ENCODE data around the gene TUBA1A.
A peak's percentile ranks its signal among the peaks of the same experiment; 100 is the strongest.
"Not testable (repeated sequence)": the region's sequence is repeated elsewhere in the genome, so short reads cannot be mapped to it uniquely, and the experiment has no call there.

TUBA1A gene

DNA sequence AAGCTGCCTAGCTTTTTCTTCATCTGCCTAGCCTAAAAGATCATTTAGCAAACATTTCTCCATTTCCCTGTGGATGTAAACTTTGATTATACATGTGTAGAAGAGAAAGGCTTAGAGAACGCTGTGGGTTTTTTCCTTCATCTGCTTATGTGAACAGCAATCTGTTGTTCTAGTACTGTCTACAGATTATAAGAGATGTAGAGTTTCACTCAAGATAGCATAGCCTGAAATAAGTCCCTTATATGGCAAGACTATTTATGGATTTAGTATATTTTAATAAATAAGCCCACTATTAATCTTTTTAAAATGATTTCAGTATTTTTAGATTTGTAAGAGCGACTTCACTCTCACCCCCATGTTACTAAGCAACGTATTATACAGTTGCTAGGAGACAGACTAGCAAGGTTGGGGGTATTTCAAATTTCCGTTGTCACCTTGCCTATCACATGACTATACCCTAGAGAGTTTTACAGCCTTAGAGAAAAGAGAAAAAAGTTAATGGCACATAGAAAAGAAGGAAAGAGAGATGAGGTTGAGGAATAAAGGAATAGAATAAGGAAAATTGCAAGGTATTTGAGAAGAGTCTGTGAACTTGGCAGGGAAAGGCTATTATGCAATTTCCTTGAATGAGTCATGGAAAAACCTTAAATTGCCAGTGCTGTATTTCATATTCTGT is 12.2 kb upstream of the TUBA1A start:
- peak; percentile 87 for DNase-seq

DNA sequence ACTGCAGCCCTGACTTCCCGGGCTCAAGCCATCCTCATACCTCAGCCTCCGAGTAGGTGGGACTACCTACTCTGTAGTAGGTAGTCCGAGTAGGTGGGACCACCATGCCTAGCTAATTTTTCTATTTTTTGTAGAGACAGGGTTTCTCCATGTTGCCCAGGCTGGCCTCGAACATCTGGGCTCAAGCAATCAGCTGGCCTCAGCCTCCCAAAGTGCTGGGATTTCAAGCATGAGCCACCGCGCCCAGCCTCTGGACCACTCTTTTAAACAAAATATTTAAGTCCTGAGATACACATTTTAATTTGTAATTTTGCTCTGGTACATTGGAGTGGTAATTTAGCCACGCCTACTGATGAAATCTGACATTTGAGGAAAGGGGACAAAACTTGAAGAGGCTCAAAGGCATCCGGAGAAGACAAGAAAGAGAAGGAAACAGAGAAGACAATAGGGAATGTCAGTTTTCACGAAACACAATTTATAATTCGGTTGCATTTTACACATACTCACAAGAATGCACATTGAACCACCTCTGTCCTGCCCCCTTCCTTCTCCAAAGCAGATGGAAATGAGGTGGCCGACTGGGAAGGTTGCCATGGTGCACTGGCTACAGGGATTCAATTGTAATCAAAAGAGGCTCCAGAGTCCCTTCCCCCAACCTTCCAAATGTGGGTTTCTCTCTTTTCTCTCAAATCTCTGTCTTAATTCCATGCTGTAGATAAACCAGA is 9.7 kb upstream of the TUBA1A start:
- DNase-seq: peak; percentile 31

- DNase-seq: no peak
These were observed 8.4 kb upstream of the TUBA1A start for GRCh38 chr12:49197256-49197655.

DNA sequence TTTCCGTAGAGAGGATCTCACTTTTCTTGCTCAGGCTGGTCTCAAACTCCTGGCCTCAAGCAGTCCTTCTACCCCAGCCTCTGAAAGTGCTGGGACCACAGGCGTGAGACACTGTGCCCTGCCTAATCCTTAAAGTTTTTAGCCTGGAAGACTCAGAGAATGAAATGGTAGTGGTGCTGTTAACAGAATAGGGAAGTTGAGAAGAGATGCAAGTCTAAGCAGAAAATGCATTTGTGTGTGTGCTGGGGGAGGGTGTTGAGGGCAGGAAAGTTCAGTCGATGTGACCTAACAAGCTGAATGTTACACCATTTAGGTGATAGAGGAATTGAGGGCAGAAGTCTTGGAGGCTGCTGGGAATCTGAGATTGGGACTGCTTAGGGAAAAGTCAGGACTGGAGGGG is 6.9 kb upstream of the TUBA1A start:
- DNase-seq: no peak

DNA sequence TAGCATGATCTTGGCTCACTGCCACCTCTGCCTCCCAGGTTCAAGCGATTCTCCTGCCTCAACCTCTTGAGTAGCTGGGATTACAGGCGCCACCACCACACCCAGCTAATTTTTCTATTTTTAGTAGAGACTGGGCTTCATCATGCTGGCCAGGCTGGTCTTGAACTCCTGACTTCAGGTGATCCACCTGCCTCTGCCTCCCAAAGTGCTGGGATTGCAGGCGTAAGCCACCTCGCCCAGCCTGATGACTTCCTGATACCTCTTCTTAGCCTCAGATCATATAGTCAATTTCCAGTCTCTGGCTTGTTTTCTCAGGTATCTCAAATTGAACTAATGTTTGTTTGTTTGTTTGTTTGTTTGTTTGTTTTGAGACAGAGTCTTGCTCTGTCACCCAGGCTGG is 4.9 kb upstream of the TUBA1A start:
- DNase-seq: not testable (repeated sequence)

DNA sequence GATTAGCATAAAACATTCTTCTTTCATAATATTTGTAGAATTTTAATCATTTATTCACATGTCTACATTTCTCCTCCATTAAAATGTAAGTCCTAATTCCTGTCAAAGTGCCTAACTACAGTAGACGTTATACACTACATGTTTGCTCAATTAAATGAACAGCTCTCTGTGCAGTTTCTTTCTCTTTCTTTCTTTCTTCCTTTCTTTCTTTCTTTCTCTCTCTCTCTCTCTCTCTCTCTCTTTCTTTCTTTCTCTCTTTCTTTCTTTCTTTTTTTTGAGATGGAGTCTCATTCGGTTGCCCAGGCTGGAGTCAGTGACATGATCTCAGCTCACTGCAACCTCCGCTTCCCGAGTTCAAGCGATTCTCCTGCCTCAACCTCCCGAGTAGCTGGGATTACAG is 2.6 kb upstream of the TUBA1A start:
- not testable (repeated sequence) for DNase-seq

- DNase-seq: peak; percentile 12
These were observed 2.1 kb upstream of the TUBA1A start for GRCh38 chr12:49190974-49191373.

DNA sequence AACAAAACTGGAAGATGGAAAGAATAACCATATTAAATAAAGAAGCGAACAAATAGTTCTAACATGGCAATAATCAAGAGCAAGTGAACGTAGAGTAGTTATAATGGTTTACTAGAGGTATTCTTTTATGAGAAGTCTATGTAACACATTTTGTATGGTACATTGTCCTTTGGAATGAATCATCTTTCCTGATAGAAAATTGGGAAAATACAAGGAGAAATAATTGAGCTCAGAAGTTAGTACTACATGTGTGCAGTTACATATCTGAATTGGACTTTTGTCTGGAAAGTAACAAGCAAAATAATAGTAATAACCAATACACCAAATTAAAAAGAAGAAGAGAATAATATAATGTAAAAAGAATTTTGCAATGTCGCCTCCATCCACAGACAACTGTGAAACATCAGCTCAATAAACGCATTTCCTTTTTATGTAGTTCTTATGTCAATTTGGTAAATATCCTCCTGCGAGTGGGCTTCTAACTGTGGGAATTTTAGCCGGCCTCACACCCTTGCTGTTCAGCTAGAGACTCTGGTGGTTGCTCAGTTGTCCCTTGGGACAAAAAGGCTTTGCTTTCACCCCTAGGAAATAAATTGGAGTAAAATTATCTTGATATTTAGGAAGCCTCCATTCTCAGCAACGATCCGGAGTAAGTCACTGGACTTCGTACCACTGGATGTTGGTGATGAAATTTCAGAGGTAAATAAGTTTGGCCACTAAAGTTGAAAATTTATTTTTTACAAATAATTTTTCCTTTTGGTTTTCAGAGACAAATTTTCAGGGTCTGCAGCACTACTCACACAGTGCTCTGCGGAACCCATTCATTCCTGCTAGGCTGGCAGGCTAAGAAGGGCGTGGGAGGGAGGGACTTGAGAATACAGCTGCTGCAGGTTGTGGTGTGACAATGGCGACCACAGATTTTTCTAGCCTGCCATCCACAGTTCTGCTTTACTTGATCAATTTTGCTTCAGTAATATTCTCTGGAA is 1.1 kb upstream of the TUBA1A start:
- DNase-seq: peak; percentile 64

GRCh38 chr12:49188201-49188915 is 522 bp downstream of the TUBA1A start:
- DNase-seq: peak; percentile 28

DNA sequence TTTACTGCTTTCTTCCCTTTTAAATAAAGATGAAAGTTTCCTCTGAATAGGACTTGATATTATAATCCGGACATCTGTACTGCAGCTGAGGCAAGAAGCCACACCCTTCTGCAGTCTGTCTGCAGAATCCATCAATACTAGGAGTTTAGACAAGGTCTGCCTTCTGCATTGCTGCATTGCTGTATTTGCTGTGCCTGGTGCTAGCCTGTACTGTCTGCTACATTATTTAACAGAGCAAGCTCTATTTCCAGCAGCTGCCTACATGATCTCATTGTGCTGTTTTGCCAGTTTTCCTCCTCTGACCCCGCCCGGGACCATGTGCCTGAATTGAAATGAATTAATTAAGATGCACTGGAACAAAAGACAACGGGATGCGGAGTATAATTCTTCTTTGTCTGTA is 1.7 kb downstream of the TUBA1A start:
- DNase-seq: peak; percentile 42

DNA sequence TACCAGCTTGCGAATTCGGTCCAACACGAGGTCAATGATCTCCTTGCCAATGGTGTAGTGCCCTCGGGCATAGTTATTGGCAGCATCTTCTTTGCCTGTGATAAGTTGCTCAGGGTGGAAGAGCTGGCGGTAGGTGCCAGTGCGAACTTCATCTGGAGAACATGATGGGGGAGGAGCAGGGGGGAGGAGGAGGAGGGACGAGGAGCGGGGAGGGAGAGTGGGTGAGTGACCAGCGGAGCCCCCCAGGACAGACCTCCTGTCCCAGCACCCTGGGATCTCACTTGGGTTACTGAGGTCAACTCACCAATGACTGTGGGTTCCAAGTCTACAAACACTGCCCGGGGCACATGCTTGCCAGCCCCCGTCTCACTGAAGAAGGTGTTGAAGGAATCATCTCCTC is 2.6 kb downstream of the TUBA1A start:
- not testable (repeated sequence) for DNase-seq

DNA sequence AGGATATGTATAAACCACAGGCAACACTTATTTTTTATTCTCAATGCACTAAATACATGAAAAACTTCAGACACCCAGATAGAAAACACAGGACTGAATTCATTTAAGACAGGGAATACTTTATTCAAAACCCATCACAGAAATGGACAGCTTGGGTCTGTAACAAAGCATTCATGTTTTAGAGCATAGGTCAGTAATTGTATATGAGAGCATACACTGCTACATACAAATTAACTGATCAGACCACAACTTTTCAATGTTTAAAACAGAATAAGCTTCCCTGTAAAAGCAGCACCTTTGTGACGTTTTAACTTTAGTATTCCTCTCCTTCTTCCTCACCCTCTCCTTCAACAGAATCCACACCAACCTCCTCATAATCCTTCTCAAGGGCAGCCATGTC is 4.2 kb downstream of the TUBA1A start:
- not testable (repeated sequence) for DNase-seq

GRCh38 chr12:49183214-49183950 is 5.5 kb downstream of the TUBA1A start:
- not testable (repeated sequence) for DNase-seq

- DNase-seq: no peak
These were observed 14.7 kb downstream of the TUBA1A start for GRCh38 chr12:49174218-49174617.

GRCh38 chr12:49170924-49171323 is 18.0 kb downstream of the TUBA1A start:
- no peak for DNase-seq

DNA sequence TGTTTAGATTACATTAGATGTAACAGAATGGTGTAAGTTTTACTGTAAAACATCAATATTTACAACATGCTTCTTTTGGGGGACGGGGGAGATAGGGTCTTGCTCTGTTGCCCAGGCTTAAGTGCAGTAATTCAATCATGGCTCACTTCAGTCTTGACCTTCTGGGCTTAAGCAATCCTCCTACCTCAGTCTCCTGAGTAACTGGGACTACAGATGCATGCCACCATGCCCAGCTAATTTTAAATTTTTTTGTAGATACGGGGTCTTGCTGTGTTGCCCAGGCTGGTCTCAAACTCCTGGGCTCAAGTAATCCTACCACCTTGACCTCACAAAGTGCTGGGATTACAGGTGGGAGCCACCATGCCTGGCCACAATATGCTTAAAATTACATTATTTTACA is 23.8 kb downstream of the TUBA1A start:
- no peak for DNase-seq

GRCh38 chr12:49161901-49162300 is 27.0 kb downstream of the TUBA1A start:
- not testable (repeated sequence) for DNase-seq

DNA sequence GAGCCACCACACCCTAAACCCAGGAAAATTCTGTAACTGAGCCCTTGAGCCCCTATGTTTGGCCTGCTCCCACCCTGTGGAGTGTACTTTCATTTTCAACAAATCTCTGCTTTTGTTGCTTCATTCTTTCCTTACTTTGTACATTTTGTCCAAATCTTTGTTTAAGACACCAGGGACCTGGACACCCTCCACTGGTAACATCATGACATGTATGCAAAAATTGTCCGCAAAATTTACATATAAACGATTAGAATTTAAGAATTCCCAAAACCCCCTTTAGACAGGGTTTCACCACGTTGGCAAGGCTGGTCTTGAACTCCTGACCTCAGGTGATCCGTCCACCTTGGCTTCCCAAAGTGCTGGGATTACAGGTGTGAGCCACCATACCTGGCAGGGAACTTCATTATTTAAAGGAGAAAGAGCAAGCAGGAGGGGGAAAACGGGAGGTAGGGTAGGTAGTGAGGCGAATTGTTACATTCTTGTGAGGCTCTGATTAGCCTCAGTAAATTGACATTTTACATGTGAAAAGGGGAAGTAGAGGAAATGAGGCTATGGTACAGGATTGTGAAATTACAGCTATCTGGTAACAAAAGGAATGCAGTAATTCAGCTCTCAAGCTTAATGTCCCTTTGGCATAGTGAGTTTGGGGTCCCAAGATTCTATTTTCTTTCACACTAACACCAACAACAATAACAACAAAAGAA is 27.6 kb downstream of the TUBA1A start:
- DNase-seq: no peak

- DNase-seq: no peak
These were observed 28.5 kb downstream of the TUBA1A start for GRCh38 chr12:49160399-49160798.

- DNase-seq: no peak
These were observed 34.7 kb downstream of the TUBA1A start for GRCh38 chr12:49154221-49154620.

DNA sequence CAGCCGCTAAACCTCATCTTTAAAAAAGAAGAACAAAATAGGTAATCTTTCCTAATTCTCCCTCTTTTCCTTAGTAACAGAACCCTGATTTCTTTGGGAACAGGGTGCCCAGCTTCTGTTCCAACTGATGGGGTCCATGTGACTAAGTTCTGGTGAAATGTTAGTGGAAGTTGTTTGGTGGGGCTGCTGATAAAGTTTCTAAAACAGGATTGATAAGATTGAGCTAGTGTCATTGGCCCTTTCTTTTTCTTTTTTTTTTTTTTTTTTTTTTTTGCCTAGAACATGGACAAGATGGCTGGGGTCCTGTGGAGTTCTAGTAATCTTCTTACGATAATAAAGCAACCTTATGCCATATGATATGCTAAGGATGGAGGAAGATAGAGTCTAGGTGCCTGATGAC is 41.5 kb downstream of the TUBA1A start:
- no peak for DNase-seq

Measured in NCI-H1105 treated with DMSO at 0.1 percent for 48 hours (cell line).